HepG2 (cell line): Measurements from ENCODE around the gene LRRN4CL. TPM values are rescaled to one million over a fixed set of nuclear protein-coding genes. Genes with fewer than 3 reads are reported as not detected.
A peak's percentile ranks its signal among the peaks of the same experiment; 100 is the strongest.

Experiments
- CREB1 ChIP-seq, 2 experiments: fragments of 450-650 bp in 1 of 2; IDR thresholded peaks; 2 replicates each; pipeline ENCODE4 v1.6.1; 2016 to 2017; ENCODE audit warnings: control low read depth in 1 of 2, mild to moderate bottlenecking in 1 of 2, missing compliant biosample characterization in 1 of 2, missing genetic modification characterization in 1 of 2
- CREM ChIP-seq, 2 experiments: sonication (generic) in 1 of 2; formaldehyde crosslinking in 1 of 2; IDR thresholded peaks; 2 replicates each; pipeline versions ENCODE4 v1.4.0 to v1.6.1; 2016 to 2020; ENCODE audit warnings: antibody characterized with exemption in 1 of 2, mild to moderate bottlenecking in 1 of 2, missing genetic modification reagents in 1 of 2
- E2F1 ChIP-seq: sonication (generic); formaldehyde crosslinking; IDR thresholded peaks from 2 replicates; pipeline ENCODE4 v1.5.0; 2020; ENCODE audit warnings: missing genetic modification reagents
- GLI4 ChIP-seq: sonication (generic); formaldehyde crosslinking; IDR thresholded peaks from 2 replicates; pipeline ENCODE4 v1.5.1; 2020; ENCODE audit warnings: missing genetic modification reagents, mild to moderate bottlenecking, moderate library complexity, borderline replicate concordance
- GRHL1 ChIP-seq: sonication (generic); formaldehyde crosslinking; conservative IDR thresholded peaks from 2 replicates; pipeline ENCODE4 v1.8.0; 2022; ENCODE audit warnings: missing genetic modification reagents
- HES4 ChIP-seq: sonication (generic); formaldehyde crosslinking; IDR thresholded peaks from 2 replicates; pipeline ENCODE4 v1.9.0; 2021; ENCODE audit warnings: mild to moderate bottlenecking, missing genetic modification reagents, borderline replicate concordance
- PHF21A ChIP-seq: sonication (generic); formaldehyde crosslinking; IDR thresholded peaks from 2 replicates; pipeline ENCODE4 v1.5.0; 2020; ENCODE audit warnings: mild to moderate bottlenecking, missing genetic modification reagents
- RAD51 ChIP-seq: fragments of 450-650 bp; IDR thresholded peaks from 2 replicates; pipeline ENCODE4 v1.6.1; 2016; ENCODE audit warnings: borderline replicate concordance
- RBM39 ChIP-seq: fragments of 200-400 bp; formaldehyde crosslinking; IDR thresholded peaks from one replicate; pipeline ENCODE4 v1.6.1; 2018; ENCODE audit warnings: antibody characterized with exemption, mild to moderate bottlenecking, low read depth, low read length; ENCODE audit not compliant: poor library complexity, severe bottlenecking
- SIN3A ChIP-seq: IDR thresholded peaks from 2 replicates; pipeline ENCODE4 v1.6.1; 2011; ENCODE audit warnings: low read depth, mild to moderate bottlenecking, control low read depth, low read length, borderline replicate concordance
- SP1 ChIP-seq, 2 experiments: fragments of 450-650 bp in 1 of 2; sonication (generic) in 1 of 2; formaldehyde crosslinking in 1 of 2; IDR thresholded peaks; 2 replicates each; pipeline versions ENCODE4 v1.4.0 to v1.6.1; 2016 to 2020; ENCODE audit warnings: missing genetic modification reagents in 1 of 2
- STAT5B ChIP-seq: sonication (generic); formaldehyde crosslinking; IDR thresholded peaks from 2 replicates; pipeline ENCODE4 v1.4.0; 2020; ENCODE audit warnings: missing genetic modification reagents
- ZBTB7B ChIP-seq: sonication (generic); formaldehyde crosslinking; IDR thresholded peaks from 2 replicates; pipeline ENCODE4 v1.4.0; 2020; ENCODE audit warnings: missing genetic modification reagents
- ZNF318 ChIP-seq: sonication (generic); formaldehyde crosslinking; IDR thresholded peaks from 2 replicates; pipeline ENCODE4 v1.4.0; 2020; ENCODE audit warnings: mild to moderate bottlenecking, missing genetic modification reagents
- ZNF354B ChIP-seq: sonication (generic); formaldehyde crosslinking; IDR thresholded peaks from 2 replicates; pipeline ENCODE4 v1.8.0; 2022; ENCODE audit warnings: mild to moderate bottlenecking, missing genetic modification reagents
- ZNF7 ChIP-seq: IDR thresholded peaks from 2 replicates; pipeline ENCODE4 v1.6.1; 2016; ENCODE audit warnings: missing biosample characterization, missing genetic modification reagents
- ZNF782 ChIP-seq: sonication (generic); formaldehyde crosslinking; IDR thresholded peaks from 2 replicates; pipeline ENCODE4 v1.4.0; 2020; ENCODE audit warnings: missing genetic modification reagents, mild to moderate bottlenecking, borderline replicate concordance
- ZNF816 ChIP-seq: sonication (generic); formaldehyde crosslinking; IDR thresholded peaks from 2 replicates; pipeline ENCODE4 v1.8.0; 2022; ENCODE audit warnings: missing genetic modification reagents, mild to moderate bottlenecking, borderline replicate concordance
- ZNF883 ChIP-seq: sonication (generic); formaldehyde crosslinking; IDR thresholded peaks from 2 replicates; pipeline ENCODE4 v1.5.1; 2020; ENCODE audit warnings: mild to moderate bottlenecking, missing genetic modification reagents; ENCODE audit errors: not compliant biosample characterization
- polyA plus RNA-seq, 8 experiments: library from polyadenylated mRNA; depleted of rRNA in 3 of 8; stranded (reverse) in 7 of 8; unstranded in 1 of 8; fragments of >200 nt; fragmentation: Illumina TruSeq in 4 of 8; extraction: Trizol in 4 of 8; gene quantifications; 2 replicates each; pipeline versions ENCODE4 v1.2.1 to v1.2.3, GENCODE V29; 2011 to 2016; ENCODE audit warnings: low read depth in 4 of 8, missing spikeins in 1 of 8, mixed read lengths in 1 of 8; ENCODE audit not compliant: insufficient read depth in 1 of 8
- total RNA-seq, 5 experiments: library from RNA; depleted of rRNA; stranded (reverse); fragments of >200 nt; fragmentation: Illumina TruSeq; extraction: Trizol; gene quantifications; 2 replicates each; pipeline ENCODE4 v1.2.3, GENCODE V29; 2016; ENCODE audit warnings: low read depth in 1 of 5

The LRRN4CL gene
- total and polyA plus RNA-seq, 2 of the 13 experiments (the other 11 are each of a cell fraction or from before 2014, with no cell fraction given): 0.11 TPM; not detected in 1

GRCh38 chr11:62727872-62728170 is 38.5 kb upstream of the LRRN4CL start (continued):
- TF ChIP-seq ZNF318 (CRISPR knock-in tag): no peak
- no peak for TF ChIP-seq ZNF7 (CRISPR knock-in tag)
- TF ChIP-seq RAD51: no peak
- TF ChIP-seq RBM39: peak; percentile 14
- TF ChIP-seq ZNF354B (CRISPR knock-in tag): no peak
- TF ChIP-seq STAT5B (CRISPR knock-in tag): no peak
- TF ChIP-seq ZNF782 (CRISPR knock-in tag): no peak
- TF ChIP-seq SIN3A: 0 out of 2 replicates have a peak, but pooled peaks have one; percentile 17
- TF ChIP-seq ZNF883 (CRISPR knock-in tag): no peak
- peak; percentile 4; the same call in 1 of the 2 replicates for TF ChIP-seq PHF21A (CRISPR knock-in tag)
- TF ChIP-seq GLI4 (CRISPR knock-in tag): no peak
- peak; percentile 3; the same call in 1 of the 2 replicates for TF ChIP-seq CREM (IDR thresholded peaks at IDR 0.05)
- TF ChIP-seq CREM (CRISPR knock-in tag; IDR thresholded peaks at IDR 0.05): no peak
- peak; percentile 70 for TF ChIP-seq CREB1 (IDR thresholded peaks at IDR 0.05)
- peak; percentile 77 for TF ChIP-seq CREB1 (CRISPR knock-in tag; IDR thresholded peaks at IDR 0.05)
- TF ChIP-seq GRHL1 (CRISPR knock-in tag): no peak
- no peak for TF ChIP-seq HES4
- no peak for TF ChIP-seq SP1 (IDR thresholded peaks at IDR 0.05)
- peak; percentile 49 for TF ChIP-seq SP1 (CRISPR knock-in tag; IDR thresholded peaks at IDR 0.05)
- 0 out of 2 replicates have a peak, but pooled peaks have one; percentile 4 for TF ChIP-seq ZBTB7B (CRISPR knock-in tag)
- 0 out of 2 replicates have a peak, but pooled peaks have one; percentile 2 for TF ChIP-seq ZNF816
- no peak for TF ChIP-seq E2F1 (CRISPR knock-in tag)
